ENCODE data around the gene AFG3L2. TPM values are rescaled to one million over a fixed set of nuclear protein-coding genes. Genes with fewer than 3 reads are reported as not detected.

The AFG3L2 gene
- total and polyA plus RNA-seq, 4 donors = 22.5 to 55.4 (median 27.6) TPM

GRCh38 chr18:12399231-12399630, 22.2 kb upstream of the AFG3L2 start:
- WGBS = 97% methylated on average over 5 of the region's 5 CpGs
- DNase-seq (ENCODE audit: low spot score) = no peak
- no peak overlapping the region for H3K9ac ChIP-seq (ENCODE audit: low read depth in 1 of 2, low read length in 2 of 2)
- H3K27ac ChIP-seq (ENCODE audit: low read depth in 1 of 2, low read length in 2 of 2) = no peak overlapping the region
- TF ChIP-seq TAF1 (conservative IDR thresholded peaks at IDR 0.05) = no peak
- TF ChIP-seq GABPA (IDR thresholded peaks at IDR 0.05 in 1 of 2, conservative IDR thresholded peaks at IDR 0.05 in 1 of 2) = no peak
- TF ChIP-seq CTCF (IDR thresholded peaks at IDR 0.05; ENCODE audit: low read depth, low read length, missing input control) = no peak
- TF ChIP-seq REST (IDR thresholded peaks at IDR 0.05) = no peak
- no peak for TF ChIP-seq NR2F2 (IDR thresholded peaks at IDR 0.05)
- no peak for TF ChIP-seq YY1 (IDR thresholded peaks at IDR 0.05)
- TF ChIP-seq EGR1 (IDR thresholded peaks at IDR 0.05; ENCODE audit: low read depth in 2 of 2) = no peak
- no peak for TF ChIP-seq RAD21 (IDR thresholded peaks at IDR 0.05)
- TF ChIP-seq ATF3 (IDR thresholded peaks at IDR 0.05) = no peak
- no peak for TF ChIP-seq HNF4A (conservative IDR thresholded peaks at IDR 0.05)
- no peak for TF ChIP-seq MAX (IDR thresholded peaks at IDR 0.05)
- TF ChIP-seq ZBTB33 (IDR thresholded peaks at IDR 0.05) = no peak
- TF ChIP-seq HNF4G (IDR thresholded peaks at IDR 0.05) = no peak
- TF ChIP-seq FOXA1 (IDR thresholded peaks at IDR 0.05) = no peak
- TF ChIP-seq JUND (IDR thresholded peaks at IDR 0.05) = no peak
- no peak for TF ChIP-seq SP1 (IDR thresholded peaks at IDR 0.05)
- no peaks in the 10 kb centered on the region for H3K36me3 ChIP-seq (ENCODE audit: control insufficient read depth in 4 of 4, insufficient read depth in 3 of 4, low read depth in 1 of 4, low read length in 3 of 4)
- no peaks in the 10 kb centered on the region for H3K4me1 ChIP-seq (ENCODE audit: control insufficient read depth in 4 of 4, insufficient read depth in 4 of 4, low read length in 3 of 4)
- no peaks in the 10 kb centered on the region for H3K27me3 ChIP-seq (ENCODE audit: control insufficient read depth in 4 of 4, insufficient read depth in 4 of 4, low read length in 3 of 4)
- no peaks in the 10 kb centered on the region for H3K9me3 ChIP-seq (ENCODE audit: control insufficient read depth in 4 of 4, low read length in 3 of 4)
- no peak overlapping the region for H3K4me3 ChIP-seq (ENCODE audit: low read depth in 1 of 3, low read length in 3 of 3)

GRCh38 chr18:12398625-12399024, 21.6 kb upstream of the AFG3L2 start:
- Histone ChIP-seq H3K4me3 (ENCODE audit: low read depth in 1 of 3, low read length in 3 of 3) (no peak overlapping the region), H3K9ac (ENCODE audit: low read depth in 1 of 2, low read length in 2 of 2) (no peak overlapping the region), H3K27ac (ENCODE audit: low read depth in 1 of 2, low read length in 2 of 2) (no peak overlapping the region), H3K27me3 (ENCODE audit: control insufficient read depth in 4 of 4, insufficient read depth in 4 of 4, low read length in 3 of 4) (no peaks in the 10 kb centered on the region), H3K36me3 (ENCODE audit: control insufficient read depth in 4 of 4, insufficient read depth in 3 of 4, low read depth in 1 of 4, low read length in 3 of 4) (no peaks in the 10 kb centered on the region), H3K9me3 (ENCODE audit: control insufficient read depth in 4 of 4, low read length in 3 of 4) (no peaks in the 10 kb centered on the region), H3K4me1 (ENCODE audit: control insufficient read depth in 4 of 4, insufficient read depth in 4 of 4, low read length in 3 of 4) (peaks cover 0 to under 1% (median 0%) of the 10 kb centered on the region in 4 donors)
- 89% methylated on average over 5 of the region's 5 CpGs for WGBS
- no peak for TF ChIP-seq RXRA (IDR thresholded peaks at IDR 0.05)
- no peak for TF ChIP-seq RAD21 (IDR thresholded peaks at IDR 0.05)
- TF ChIP-seq TAF1 (conservative IDR thresholded peaks at IDR 0.05) = no peak
- TF ChIP-seq HNF4A (conservative IDR thresholded peaks at IDR 0.05) = no peak
- TF ChIP-seq ATF3 (IDR thresholded peaks at IDR 0.05) = no peak
- DNase-seq (ENCODE audit: low spot score) = no peak
